Measurements from ENCODE around the gene DDX20.

DDX20 gene

GRCh38 chr1:111778541-111779051 is 22.9 kb downstream of the DDX20 start:
- no peak overlapping the region for H3K27ac ChIP-seq
- TF ChIP-seq CTCF (IDR thresholded peaks at IDR 0.05) (no peak), ZFX (IDR thresholded peaks at IDR 0.05; ENCODE audit: borderline replicate concordance) (no peak)

DNA sequence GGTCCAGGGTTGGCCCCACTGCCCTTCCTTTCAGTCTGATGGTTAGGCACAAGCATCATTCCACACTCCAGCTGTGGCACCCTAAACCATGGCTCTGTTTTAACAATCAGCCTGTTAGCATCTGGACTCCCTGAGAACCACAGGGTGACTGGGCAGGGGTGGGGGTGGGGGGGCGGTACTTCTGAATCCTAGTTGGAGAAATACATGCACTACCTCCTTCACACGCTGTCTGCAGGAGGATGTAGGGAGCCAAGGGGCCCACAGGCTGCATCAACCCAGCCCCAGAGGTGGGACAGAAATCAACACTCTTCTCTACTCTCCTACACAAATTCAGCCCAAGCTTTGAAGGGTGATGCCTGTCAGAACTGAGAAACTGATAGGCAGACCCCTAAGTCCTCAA is 23.8 kb downstream of the DDX20 start:
- TF ChIP-seq ZFX (IDR thresholded peaks at IDR 0.05; ENCODE audit: borderline replicate concordance) (no peak), CTCF (IDR thresholded peaks at IDR 0.05) (no peak)
- H3K27ac ChIP-seq, result no peak overlapping the region

- no peak for TF ChIP-seq CTCF (IDR thresholded peaks at IDR 0.05)
- no peak for TF ChIP-seq ZFX (IDR thresholded peaks at IDR 0.05; ENCODE audit: borderline replicate concordance)
- H3K27ac ChIP-seq, result no peak overlapping the region
Measured at GRCh38 chr1:111784273-111784901, 28.7 kb downstream of the DDX20 start.

DNA sequence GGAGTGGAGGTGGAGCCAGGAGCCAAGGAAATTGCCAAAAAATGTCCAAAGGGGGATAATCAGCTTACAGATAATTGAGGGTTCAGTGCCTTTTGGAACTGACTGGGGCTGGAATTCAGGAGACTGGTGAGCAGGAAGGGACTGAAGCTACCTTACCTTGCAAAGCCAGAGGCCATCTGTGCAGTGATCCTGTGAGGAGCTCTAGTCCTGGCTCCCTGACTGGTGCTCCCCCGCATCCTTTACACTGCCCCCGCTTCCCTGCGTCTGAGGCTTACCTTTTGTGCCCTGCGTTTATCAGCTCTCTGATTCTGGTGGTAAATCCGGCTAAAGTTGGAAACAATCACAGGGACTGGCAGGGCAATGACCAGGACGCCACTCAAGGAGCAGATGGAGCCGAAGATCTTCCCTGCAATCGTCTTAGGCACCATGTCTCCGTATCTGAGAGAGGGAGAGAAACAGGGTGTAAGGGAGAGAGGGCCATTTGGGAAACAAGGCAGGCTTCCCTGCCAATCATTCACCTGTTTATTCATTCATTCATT is 31.0 kb downstream of the DDX20 start:
- no peak overlapping the region for H3K27ac ChIP-seq
- TF ChIP-seq ZFX (IDR thresholded peaks at IDR 0.05; ENCODE audit: borderline replicate concordance), result no peak
- no peak for TF ChIP-seq CTCF (IDR thresholded peaks at IDR 0.05)

DNA sequence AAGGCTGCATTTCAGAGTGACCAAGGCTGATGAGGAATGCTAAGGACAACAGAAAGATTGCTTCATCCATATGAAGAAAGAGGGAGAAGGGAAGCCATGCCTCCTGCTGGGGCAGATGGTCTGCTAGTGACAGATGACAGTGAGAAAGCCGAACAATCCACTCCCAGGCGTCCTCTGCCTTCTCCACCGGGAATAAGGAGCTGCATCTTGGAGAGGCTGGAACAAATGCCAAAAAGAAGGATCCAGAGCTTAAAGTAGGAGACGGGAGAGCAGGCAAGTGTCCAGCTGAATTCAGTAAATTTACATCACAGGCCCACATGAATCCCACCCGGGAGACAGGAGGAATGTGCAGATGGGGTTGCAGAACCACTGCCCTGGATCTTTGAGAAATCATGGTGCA is 33.4 kb downstream of the DDX20 start:
- TF ChIP-seq ZFX (IDR thresholded peaks at IDR 0.05; ENCODE audit: borderline replicate concordance), result no peak
- TF ChIP-seq CTCF (IDR thresholded peaks at IDR 0.05), result no peak
- no peak overlapping the region for H3K27ac ChIP-seq

DNA sequence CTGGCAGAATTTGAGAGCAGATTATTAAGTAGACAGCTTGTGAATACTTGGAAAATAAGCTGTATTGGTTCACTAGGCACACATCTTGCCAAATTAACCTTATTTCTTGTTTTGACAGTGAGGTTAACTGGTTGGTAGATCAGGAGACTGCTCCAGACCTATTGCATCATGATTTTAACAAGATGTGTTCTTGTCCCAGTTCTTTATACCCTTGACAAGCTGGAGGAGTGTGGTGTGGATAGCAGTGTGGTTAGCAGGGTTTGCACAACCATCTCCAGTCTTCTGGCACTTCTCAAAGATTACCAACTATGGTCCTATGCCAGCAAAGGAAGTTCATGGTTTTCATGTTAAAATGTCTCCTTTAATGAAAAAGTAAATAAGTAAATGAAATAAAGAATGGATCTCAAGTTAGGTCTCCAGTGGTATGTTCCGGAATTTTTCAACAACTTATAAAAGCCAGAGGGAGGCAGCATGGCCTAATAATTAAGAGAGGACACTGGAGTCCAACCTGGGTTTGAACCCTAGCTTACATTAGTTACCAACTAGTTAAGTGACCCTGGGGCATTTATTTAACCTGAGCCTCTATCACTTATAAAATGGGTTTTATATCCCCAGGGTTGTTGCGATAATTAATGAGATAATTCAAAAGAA is 34.1 kb downstream of the DDX20 start:
- TF ChIP-seq CTCF (IDR thresholded peaks at IDR 0.05) (no peak), ZFX (IDR thresholded peaks at IDR 0.05; ENCODE audit: borderline replicate concordance) (no peak)
- no peak overlapping the region for H3K27ac ChIP-seq

DNA sequence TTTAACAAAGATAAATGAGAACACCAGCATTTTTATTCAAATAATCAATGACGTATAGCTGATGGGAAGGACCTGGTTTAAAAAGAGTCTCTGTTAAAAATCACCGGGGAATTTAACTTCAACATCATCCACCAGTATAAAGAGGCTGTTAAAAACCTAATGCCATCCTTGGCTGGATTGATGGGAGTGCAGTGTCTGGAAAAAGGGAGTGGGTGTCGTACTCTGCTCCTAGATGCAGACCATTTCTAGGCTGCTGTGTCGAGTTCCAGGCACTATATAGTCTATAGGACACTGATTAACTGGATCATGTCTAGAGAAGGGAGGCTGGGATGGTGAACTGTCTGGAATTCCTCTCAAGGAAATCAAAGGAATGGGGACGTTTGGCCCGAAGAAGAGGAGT is 36.1 kb downstream of the DDX20 start:
- no peak overlapping the region for H3K27ac ChIP-seq
- no peak for TF ChIP-seq CTCF (IDR thresholded peaks at IDR 0.05)
- TF ChIP-seq ZFX (IDR thresholded peaks at IDR 0.05; ENCODE audit: borderline replicate concordance), result no peak

Measured in 22Rv1 (cell line).